Natural killer cell (primary cell): ENCODE measurements around the gene RAB27A. TPM values are rescaled to one million over a fixed set of nuclear protein-coding genes. Genes with fewer than 3 reads are reported as not detected.

Experiments used
- ATAC-seq, 3 donors: fragments of 150-1000 bp in 2 of 3; fragments of 200-7000 bp in 1 of 3; cut with Tn5 transposase; 1 replicate in 1 of 3; 2 replicates in 2 of 3; pipeline ENCODE4 v1.10.0; 2021; ENCODE audit warnings: mild to moderate bottlenecking in 2 of 3, moderate library complexity in 2 of 3
- DNase-seq, 2 donors: peaks; one replicate each; pipeline versions ENCODE4 v3.0.0 to v3.0.0-alpha.2; 2013 to 2021; ENCODE audit warnings: mixed read lengths in 1 of 2
- H3K27ac ChIP-seq: one replicate; pipeline ENCODE4 v1.5.1; 2013; ENCODE audit warnings: mild to moderate bottlenecking, low read length
- H3K27me3 ChIP-seq: one replicate; pipeline ENCODE4 v1.6.1; 2013; ENCODE audit warnings: low read length; ENCODE audit not compliant: control insufficient read depth, insufficient read depth
- H3K36me3 ChIP-seq: one replicate; pipeline ENCODE4 v1.6.1; 2013; ENCODE audit warnings: low read length; ENCODE audit not compliant: control insufficient read depth, insufficient read depth
- H3K4me1 ChIP-seq: one replicate; pipeline ENCODE4 v1.6.1; 2013; ENCODE audit warnings: low read length; ENCODE audit not compliant: control insufficient read depth, insufficient read depth
- H3K4me3 ChIP-seq: one replicate; pipeline ENCODE4 v1.5.1; 2013; ENCODE audit warnings: low read length
- H3K9me3 ChIP-seq: one replicate; pipeline ENCODE4 v1.6.1; 2013; ENCODE audit warnings: low read length; ENCODE audit not compliant: control insufficient read depth, insufficient read depth
- H3K27ac Mint-ChIP-seq, 2 donors: one replicate each; pipeline ENCODE4 v1.8.0; 2022; ENCODE audit warnings: mild to moderate bottlenecking in 2 of 2, mixed read lengths in 2 of 2, moderate library complexity in 1 of 2
- H3K27me3 Mint-ChIP-seq, 2 donors: one replicate each; pipeline ENCODE4 v1.8.0; 2022; ENCODE audit warnings: low read depth in 2 of 2, mixed read lengths in 2 of 2
- H3K36me3 Mint-ChIP-seq: one replicate; pipeline ENCODE4 v1.8.0; 2022; ENCODE audit warnings: mixed read lengths
- H3K4me1 Mint-ChIP-seq, 2 donors: one replicate each; pipeline ENCODE4 v1.8.0; 2022; ENCODE audit warnings: mixed read lengths in 2 of 2
- H3K4me3 Mint-ChIP-seq: one replicate; pipeline ENCODE4 v1.8.0; 2022; ENCODE audit warnings: mild to moderate bottlenecking, moderate library complexity, mixed read lengths
- H3K9me3 Mint-ChIP-seq, 2 donors: one replicate each; pipeline ENCODE4 v1.8.0; 2022; ENCODE audit warnings: mixed read lengths in 2 of 2
- WGBS: methylation state at CpG from one replicate; pipeline ENCODE4 v1.1.7; 2013; ENCODE audit warnings: missing lambda C conversion rate; ENCODE audit not compliant: insufficient coverage; 5-methylcytosine and 5-hydroxymethylcytosine counted together
- intact Hi-C: fragments of 100-400 bp; cut with micrococcal nuclease; formaldehyde crosslinking; loops from one replicate; pipeline ENCODE4 v1.14.2; 2022
- total RNA-seq, 4 donors: library from RNA; stranded (reverse); fragments of 120-200 nt in 1 of 4; gene quantifications; one replicate each; pipeline versions ENCODE4 v1.2.3 to v1.2.4, GENCODE V29; 2013 to 2022
- TF ChIP-seq, protein P1 (sequence below): fragments of 200-600 bp; IDR thresholded peaks from one replicate; pipeline ENCODE4 v1.8.0; 2022; ENCODE audit warnings: antibody characterized with exemption

Gene RAB27A
- total RNA-seq, 3 donors from 2014 or later (not counting 1 experiment from before 2014, with no cell fraction given), result 90.0 to 111 (median 98.1) TPM

DNA sequence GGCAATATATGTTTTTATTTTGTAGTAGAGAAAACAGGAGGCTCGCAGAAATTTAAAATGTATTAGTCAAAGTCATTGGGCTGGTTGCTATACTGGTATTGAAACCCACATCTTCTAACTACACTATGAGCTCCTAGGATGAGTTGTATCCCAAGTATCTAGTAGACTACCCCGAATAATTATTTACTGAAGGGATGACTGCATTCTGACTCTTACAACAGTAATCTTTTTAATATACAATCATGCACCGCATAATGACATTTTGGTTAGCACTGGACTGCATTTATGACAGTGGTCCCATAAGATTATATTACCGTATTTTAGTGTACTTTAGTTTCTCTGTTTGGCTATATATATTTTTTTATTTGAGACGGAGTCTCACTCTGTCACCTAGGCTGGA is 44.8 kb upstream of the RAB27A start:
- Histone ChIP-seq H3K27me3 (no peaks in the 10 kb centered on the region), H3K4me3 (no peak overlapping the region), H3K27ac (no peak overlapping the region), H3K4me1 (no peaks in the 10 kb centered on the region), H3K9me3 (no peaks in the 10 kb centered on the region), H3K36me3 (peaks cover 65% of the 10 kb centered on the region)
- Mint-ChIP-seq H3K4me1 (peaks cover 0 to 6% of the 10 kb centered on the region in 2 donors), H3K27me3 (no peaks in the 10 kb centered on the region), H3K9me3 (no peaks in the 10 kb centered on the region), H3K36me3 (peaks cover under 1% of the 10 kb centered on the region), H3K27ac (no peak overlapping the region), H3K4me3 (no peak overlapping the region)
- WGBS, result 95% methylated on average over 4 of the region's 5 CpGs
- intact Hi-C loops, result no loop called here
- ATAC-seq (no peak), DNase-seq (no peak)
- TF ChIP-seq, protein P1, sequence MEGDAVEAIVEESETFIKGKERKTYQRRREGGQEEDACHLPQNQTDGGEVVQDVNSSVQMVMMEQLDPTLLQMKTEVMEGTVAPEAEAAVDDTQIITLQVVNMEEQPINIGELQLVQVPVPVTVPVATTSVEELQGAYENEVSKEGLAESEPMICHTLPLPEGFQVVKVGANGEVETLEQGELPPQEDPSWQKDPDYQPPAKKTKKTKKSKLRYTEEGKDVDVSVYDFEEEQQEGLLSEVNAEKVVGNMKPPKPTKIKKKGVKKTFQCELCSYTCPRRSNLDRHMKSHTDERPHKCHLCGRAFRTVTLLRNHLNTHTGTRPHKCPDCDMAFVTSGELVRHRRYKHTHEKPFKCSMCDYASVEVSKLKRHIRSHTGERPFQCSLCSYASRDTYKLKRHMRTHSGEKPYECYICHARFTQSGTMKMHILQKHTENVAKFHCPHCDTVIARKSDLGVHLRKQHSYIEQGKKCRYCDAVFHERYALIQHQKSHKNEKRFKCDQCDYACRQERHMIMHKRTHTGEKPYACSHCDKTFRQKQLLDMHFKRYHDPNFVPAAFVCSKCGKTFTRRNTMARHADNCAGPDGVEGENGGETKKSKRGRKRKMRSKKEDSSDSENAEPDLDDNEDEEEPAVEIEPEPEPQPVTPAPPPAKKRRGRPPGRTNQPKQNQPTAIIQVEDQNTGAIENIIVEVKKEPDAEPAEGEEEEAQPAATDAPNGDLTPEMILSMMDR, result no peak

DNA sequence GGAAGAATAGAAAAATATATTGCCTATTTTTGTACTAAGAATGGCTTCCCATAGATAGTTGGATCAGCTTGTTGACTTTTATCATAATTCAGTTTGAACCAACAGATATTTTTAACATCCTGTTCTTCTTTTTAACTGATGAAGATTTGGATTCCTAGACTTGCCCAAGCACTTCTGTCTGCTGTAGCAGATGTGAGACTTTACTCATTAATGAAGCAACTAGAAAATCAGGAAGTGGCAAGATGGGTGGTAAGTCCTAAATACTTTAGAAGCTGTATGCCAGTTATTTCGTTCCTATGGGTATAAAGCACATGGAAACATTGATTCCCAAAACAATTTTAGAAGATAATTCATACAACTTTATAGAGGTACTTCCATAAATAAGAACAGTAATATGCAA is 37.8 kb upstream of the RAB27A start:
- Mint-ChIP-seq H3K36me3 (peaks cover 14% of the 10 kb centered on the region), H3K27ac (no peak overlapping the region), H3K4me3 (no peak overlapping the region), H3K27me3 (no peaks in the 10 kb centered on the region), H3K9me3 (no peaks in the 10 kb centered on the region), H3K4me1 (peaks cover 17 to 19% of the 10 kb centered on the region in 2 donors)
- WGBS, result 100% methylated on average over 1 of the region's 1 CpG
- H3K27ac ChIP-seq, result no peak overlapping the region
- no peak overlapping the region for H3K4me3 ChIP-seq
- H3K27me3 ChIP-seq, result no peaks in the 10 kb centered on the region
- intact Hi-C loops, result no loop called here
- TF ChIP-seq, protein P1, result no peak
- DNase-seq (no peak), ATAC-seq (no peak)
- no peaks in the 10 kb centered on the region for H3K4me1 ChIP-seq
- H3K9me3 ChIP-seq, result no peaks in the 10 kb centered on the region
- peaks cover 32% of the 10 kb centered on the region for H3K36me3 ChIP-seq

DNA sequence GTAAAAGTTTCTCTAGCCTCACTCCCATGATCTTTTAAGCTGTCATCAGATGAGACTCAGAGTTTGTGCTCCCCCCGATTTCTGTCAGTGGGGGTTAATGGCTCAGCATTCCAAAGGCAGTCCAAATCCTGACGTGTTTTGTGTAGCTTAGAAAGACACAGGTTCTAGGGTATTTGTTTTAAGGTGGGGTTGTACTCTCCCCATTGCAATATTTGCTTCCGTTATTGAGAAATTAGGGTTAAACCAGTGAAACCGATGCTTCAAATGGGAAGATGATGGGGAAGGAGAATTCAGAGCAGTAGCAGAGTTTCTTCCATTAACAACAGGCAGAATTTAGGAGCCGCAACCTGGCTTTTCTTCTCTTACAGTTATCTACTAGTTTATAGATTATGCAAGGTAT is 32.9 kb upstream of the RAB27A start:
- Mint-ChIP-seq H3K4me3 (no peak overlapping the region), H3K9me3 (no peaks in the 10 kb centered on the region), H3K4me1 (peaks cover 40 to 45% of the 10 kb centered on the region in 2 donors), H3K27me3 (no peaks in the 10 kb centered on the region), H3K36me3 (peaks cover 7% of the 10 kb centered on the region), H3K27ac (peak overlapping the region in 1 of 2 donors; percentile 56)
- ATAC-seq (no peak), DNase-seq (no peak)
- TF ChIP-seq, protein P1, result no peak
- H3K36me3 ChIP-seq, result peaks cover 2% of the 10 kb centered on the region
- H3K9me3 ChIP-seq, result no peaks in the 10 kb centered on the region
- WGBS, result 98% methylated on average over 4 of the region's 5 CpGs
- no peak overlapping the region for H3K4me3 ChIP-seq
- H3K27me3 ChIP-seq, result no peaks in the 10 kb centered on the region
- peaks cover 13% of the 10 kb centered on the region for H3K4me1 ChIP-seq
- no peak overlapping the region for H3K27ac ChIP-seq
- intact Hi-C loops, result no loop called here

DNA sequence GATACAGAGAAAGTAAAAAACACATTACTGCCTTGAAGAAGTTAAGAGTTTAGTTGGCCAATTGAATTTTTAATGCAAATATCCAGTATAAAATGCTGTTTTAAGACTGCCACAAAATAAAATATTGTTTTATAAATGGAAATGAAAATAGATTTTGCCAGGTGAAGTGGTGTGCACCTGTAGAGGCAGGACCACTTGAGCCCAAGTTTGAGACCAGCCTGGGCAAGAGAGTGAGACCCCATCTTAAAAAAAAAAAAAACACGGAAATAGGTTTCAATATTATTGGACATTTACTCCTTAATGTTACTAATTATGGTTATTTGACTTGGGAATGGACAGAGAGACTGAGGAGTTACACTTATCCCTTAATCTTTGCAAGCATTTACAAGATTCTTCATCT is 31.4 kb upstream of the RAB27A start:
- H3K4me1 Mint-ChIP-seq, result peaks cover 48 to 55% of the 10 kb centered on the region in 2 donors
- no peak for ATAC-seq
- no peak for DNase-seq
- TF ChIP-seq, protein P1, result no peak
- H3K27ac ChIP-seq, result no peak overlapping the region
- H3K36me3 ChIP-seq, result peaks cover 1% of the 10 kb centered on the region
- no peak overlapping the region for H3K4me3 ChIP-seq
- H3K27me3 ChIP-seq, result no peaks in the 10 kb centered on the region
- peak overlapping the region; percentile 17 for H3K4me3 Mint-ChIP-seq
- peaks cover 17% of the 10 kb centered on the region for H3K4me1 ChIP-seq
- H3K36me3 Mint-ChIP-seq, result peaks cover 7% of the 10 kb centered on the region
- H3K9me3 Mint-ChIP-seq, result no peaks in the 10 kb centered on the region
- peak overlapping the region in 1 of 2 donors; percentile 20 for H3K27ac Mint-ChIP-seq
- no peaks in the 10 kb centered on the region for H3K9me3 ChIP-seq
- intact Hi-C loops, result no loop called here
- no CpG with 5 or more reads among the region's 1 CpG for WGBS
- no peaks in the 10 kb centered on the region for H3K27me3 Mint-ChIP-seq
